Fibroblast of lung (primary cell): ENCODE data around the gene PCSK7.

Source experiments
- CTCF ChIP-seq, 2 donors: IDR thresholded peaks in 1 of 2; conservative IDR thresholded peaks in 1 of 2; 1 replicate in 1 of 2; 2 replicates in 1 of 2; pipeline ENCODE4 v1.5.1; 2011 to 2012; ENCODE audit warnings: low read length in 2 of 2, control low read depth in 1 of 2, inconsistent platforms in 1 of 2, low read depth in 1 of 2, mild to moderate bottlenecking in 1 of 2
- EZH2 ChIP-seq: IDR thresholded peaks from 2 replicates; pipeline ENCODE4 v1.5.1; 2012; ENCODE audit warnings: low read length, control low read depth, mild to moderate bottlenecking; ENCODE audit errors: missing control alignments

- TF ChIP-seq CTCF (conservative IDR thresholded peaks at IDR 0.05 in 1 of 2, IDR thresholded peaks at IDR 0.05 in 1 of 2; ENCODE audit: low read depth in 1 of 2, low read length in 2 of 2) (no peak), EZH2 (no peak)
Measured at GRCh38 chr11:117225553-117226170, 6.2 kb downstream of the PCSK7 start.
